ENCODE results near the gene GRID1. TPM values are rescaled to one million over a fixed set of nuclear protein-coding genes. Genes with fewer than 3 reads are reported as not detected.
"Not testable (repeated sequence)": the region's sequence is repeated elsewhere in the genome, so short reads cannot be mapped to it uniquely, and the experiment has no call there.

The GRID1 gene
- total RNA-seq, 1 donor from 2014 or later = 2.7 TPM

- not testable (repeated sequence) for DNase-seq (ENCODE audit: low spot score)
These were observed 258.8 kb downstream of the GRID1 start for GRCh38 chr10:86107611-86108310.

DNA sequence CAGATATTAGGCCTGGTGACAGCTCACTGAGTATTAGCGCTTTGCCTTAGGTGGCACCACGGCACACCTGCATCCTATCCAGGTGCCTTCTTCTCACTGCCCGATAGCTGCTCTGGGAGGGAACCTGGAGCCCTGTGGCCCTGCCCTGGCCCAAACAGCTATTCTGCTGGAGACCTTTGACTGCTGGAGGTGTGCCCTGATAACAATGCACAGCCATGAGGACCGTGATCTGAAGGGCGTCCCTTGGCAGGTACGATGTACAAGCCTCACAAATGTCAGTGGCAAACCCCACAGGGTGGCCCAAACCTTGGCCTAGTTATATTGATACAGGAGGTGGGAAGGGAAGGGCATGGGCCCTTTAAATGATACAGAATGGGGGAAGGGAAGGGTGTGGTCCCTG, 259.5 kb downstream of the GRID1 start:
- DNase-seq (ENCODE audit: low spot score) = no peak

DNA sequence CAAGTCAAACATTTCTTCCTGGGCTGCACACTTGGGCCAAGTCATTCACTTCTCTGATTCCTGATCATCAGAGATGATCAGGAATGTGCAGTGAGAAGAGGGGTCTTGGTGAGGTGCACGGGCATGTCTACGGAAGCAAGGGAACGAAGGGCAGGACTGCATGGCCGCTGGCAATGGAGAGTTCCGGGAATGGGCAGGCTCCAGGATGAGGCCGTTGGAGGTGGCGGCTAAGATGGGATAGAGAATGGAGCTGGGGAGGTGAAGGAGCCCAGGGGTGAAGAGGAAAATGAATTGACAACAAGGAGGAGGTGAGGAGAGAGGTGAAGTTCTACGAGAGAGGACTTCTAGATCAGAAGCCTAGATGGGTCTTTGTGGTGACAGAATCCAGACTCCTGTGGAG, 260.0 kb downstream of the GRID1 start:
- DNase-seq (ENCODE audit: low spot score) = no peak

DNA sequence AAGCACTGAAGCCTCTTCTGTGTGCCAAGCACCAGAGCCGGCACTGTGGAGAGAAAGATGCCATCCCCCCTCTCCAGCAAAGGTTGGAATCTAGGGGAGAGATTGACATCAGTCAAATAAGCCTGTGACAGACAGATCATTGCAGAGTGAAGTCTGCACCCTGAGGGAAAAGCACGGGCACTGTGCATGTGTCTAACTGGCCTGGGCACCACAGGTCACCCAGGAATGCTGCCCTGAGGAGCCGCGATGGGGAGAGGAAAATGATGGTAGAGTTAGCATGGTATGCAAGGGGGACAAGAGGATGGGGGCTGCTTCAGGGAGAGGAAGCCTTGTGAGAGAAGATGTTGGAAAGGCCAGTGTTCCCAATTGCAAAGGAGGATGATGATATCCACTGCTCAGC, 261.0 kb downstream of the GRID1 start:
- DNase-seq (ENCODE audit: low spot score) = no peak

GRCh38 chr10:86105181-86105580, 261.4 kb downstream of the GRID1 start:
- no peak for DNase-seq (ENCODE audit: low spot score)

GRCh38 chr10:86104611-86105145, 261.9 kb downstream of the GRID1 start:
- DNase-seq (ENCODE audit: low spot score) = no peak

DNA sequence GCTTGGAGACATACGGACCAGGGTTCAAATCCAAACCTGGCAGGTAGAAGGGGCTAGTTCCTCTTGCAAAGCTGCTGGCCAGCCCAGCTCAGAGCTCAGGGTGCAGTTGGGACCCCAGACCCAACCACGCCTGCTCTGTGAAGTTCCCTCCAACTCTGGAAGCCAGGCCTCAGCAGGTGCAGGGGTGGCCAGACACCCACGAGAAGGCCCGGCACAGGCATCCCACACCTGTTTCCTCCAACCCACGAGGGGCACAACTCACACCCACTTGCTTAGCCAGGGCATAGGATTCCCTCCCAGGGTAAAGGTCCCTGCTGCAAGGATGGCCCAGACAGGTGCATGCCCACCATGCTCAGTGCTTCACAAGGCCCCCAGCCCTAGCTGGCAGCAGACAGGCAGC, 262.4 kb downstream of the GRID1 start:
- DNase-seq (ENCODE audit: low spot score) = no peak

GRCh38 chr10:86103391-86104101, 263.0 kb downstream of the GRID1 start:
- DNase-seq (ENCODE audit: low spot score) = no peak

- no peak for DNase-seq (ENCODE audit: low spot score)
These were observed 264.1 kb downstream of the GRID1 start for GRCh38 chr10:86102451-86102850.

- DNase-seq (ENCODE audit: low spot score) = no peak
These were observed 264.6 kb downstream of the GRID1 start for GRCh38 chr10:86102031-86102430.

- no peak for DNase-seq (ENCODE audit: low spot score)
These were observed 266.0 kb downstream of the GRID1 start for GRCh38 chr10:86100581-86101061.

GRCh38 chr10:86099542-86100334, 266.9 kb downstream of the GRID1 start:
- no peak for DNase-seq (ENCODE audit: low spot score)

GRCh38 chr10:86098187-86098881, 268.3 kb downstream of the GRID1 start:
- no peak for DNase-seq (ENCODE audit: low spot score)

DNA sequence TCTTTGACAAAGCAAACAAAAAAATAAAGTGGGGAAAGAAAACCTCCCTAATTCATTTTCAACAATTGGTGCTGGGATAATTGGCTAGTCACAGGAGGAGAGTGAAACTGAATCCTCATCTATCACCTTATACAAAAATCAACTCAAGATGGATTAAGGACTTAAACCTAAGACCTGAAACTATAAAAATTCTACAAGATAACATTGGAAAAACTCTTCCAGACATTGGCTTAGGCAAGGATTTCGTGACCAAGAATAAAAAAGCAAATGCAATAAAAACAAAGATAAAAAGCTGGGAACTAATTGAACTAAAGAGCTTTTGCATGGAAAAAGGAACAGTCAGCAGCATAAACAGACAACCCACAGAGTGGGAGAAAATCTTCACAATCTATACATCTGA, 271.5 kb downstream of the GRID1 start:
- DNase-seq (ENCODE audit: low spot score) = not testable (repeated sequence)

GRCh38 chr10:86092311-86092710, 274.3 kb downstream of the GRID1 start:
- not testable (repeated sequence) for DNase-seq (ENCODE audit: low spot score)

DNA sequence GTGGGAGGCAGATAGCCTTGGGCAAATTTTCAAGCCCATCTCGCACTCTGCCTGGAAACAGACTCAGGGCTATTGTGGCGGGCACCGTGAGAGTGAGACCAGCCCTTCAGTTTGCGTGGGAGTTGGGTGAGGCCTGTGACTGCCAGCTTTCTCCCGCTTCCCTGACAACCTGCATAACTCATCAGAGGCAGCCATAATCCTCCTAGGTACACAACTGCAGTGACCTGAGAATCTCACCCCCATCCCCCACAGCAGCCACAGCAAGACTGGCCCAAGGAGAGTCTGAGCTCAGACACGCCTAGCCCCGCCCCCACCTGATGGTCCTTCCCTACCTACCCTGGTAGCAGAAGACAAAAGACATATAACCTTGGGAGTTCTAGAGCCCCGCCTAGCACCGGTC, 275.4 kb downstream of the GRID1 start:
- DNase-seq (ENCODE audit: low spot score) = no peak

GRCh38 chr10:86090807-86091206, 275.8 kb downstream of the GRID1 start:
- no peak for DNase-seq (ENCODE audit: low spot score)

DNA sequence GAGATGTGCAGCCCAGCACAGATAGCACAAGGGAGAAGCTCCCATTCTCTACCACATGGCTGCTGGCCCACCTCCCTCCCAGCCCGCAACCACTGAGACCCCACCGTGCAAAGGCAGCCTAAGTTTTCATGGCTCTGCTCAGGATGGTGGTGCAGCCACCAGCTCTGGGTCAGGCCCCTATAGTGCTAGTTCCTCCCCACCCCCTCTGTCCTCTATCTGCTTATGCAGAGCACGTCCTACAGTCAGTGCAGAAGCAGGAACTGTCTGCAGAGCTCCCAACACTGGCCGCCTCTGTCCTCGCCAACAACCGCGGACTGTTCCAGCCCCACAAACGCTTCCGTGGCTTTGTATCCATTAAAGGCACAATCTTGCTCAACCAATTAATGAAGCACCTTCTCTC, 278.9 kb downstream of the GRID1 start:
- no peak for DNase-seq (ENCODE audit: low spot score)

DNA sequence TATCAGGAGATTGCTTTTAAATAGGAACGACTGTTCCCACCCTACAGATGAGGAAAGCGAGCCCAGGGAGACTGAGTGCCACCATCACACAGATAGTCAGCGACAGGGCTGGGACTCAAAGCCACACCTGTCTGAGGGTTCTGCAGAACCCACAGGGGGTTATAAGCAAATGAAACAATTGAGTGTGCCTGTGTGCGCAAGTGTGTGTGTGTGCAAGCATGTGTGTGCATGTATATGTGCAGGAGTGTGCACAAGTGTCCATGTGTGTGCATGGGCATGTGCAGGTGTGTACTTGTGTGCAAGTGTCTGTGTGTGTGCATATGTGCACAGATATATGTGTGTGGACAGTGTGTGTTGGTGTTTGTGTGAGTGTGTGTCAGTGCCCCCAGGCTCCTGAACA, 280.2 kb downstream of the GRID1 start:
- no peak for DNase-seq (ENCODE audit: low spot score)

GRCh38 chr10:86085686-86086085, 280.9 kb downstream of the GRID1 start:
- DNase-seq (ENCODE audit: low spot score) = no peak

DNA sequence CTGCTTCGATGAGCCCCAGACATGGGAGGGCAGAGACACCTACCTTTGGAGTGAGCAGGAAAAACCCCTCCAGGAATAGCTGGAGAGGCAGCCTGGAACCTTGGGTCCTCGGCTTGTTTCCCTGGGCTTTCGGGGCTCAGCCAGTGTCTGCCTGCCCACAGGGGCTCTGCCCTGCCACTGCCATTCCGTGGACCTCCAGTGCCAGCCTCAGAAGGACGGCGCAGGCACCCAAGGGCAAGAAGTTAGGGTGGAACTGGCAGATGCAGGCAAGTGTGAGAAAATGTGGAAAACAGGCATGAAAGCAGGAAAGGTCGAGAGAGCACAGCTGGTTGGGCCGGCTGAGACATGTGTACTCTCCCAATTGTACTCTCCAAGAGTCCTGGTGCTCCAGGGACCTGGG, 281.5 kb downstream of the GRID1 start:
- DNase-seq (ENCODE audit: low spot score) = no peak

- DNase-seq (ENCODE audit: low spot score) = no peak
These were observed 282.0 kb downstream of the GRID1 start for GRCh38 chr10:86084585-86084984.

Data from ureter (tissue), 1 donor.